ENCODE results near the gene C11orf24.
A peak's percentile ranks its signal among the peaks of the same experiment; 100 is the strongest.

The C11orf24 gene

DNA sequence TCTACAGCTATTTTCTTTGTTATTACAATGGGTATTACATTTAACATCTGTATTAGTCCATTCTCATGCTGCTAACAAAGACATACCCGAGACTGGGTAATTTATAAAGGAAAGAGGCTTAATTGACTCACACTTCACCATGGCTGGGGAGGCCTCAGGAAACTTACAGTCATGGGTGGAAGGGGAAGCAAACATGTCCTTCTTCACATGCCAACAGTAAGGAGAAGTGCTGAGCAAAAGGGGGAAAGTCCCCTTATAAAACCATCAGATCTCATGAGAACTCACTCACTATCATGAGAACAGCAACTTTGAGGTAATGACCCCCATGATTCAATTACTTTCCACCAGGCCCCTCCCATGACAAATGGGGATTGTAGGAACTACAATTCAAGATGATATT lies 42.2 kb downstream of the C11orf24 start:
- H3K9ac ChIP-seq (ENCODE audit: low read depth, low read length), result no peak overlapping the region
- no peaks in the 10 kb centered on the region for H3K36me3 ChIP-seq (ENCODE audit: insufficient read depth, low read length)
- WGBS, result no CpG with 5 or more reads among the region's 1 CpG
- no peaks in the 10 kb centered on the region for H3K4me1 ChIP-seq (ENCODE audit: insufficient read depth, low read length)
- no peaks in the 10 kb centered on the region for H3K9me3 ChIP-seq (ENCODE audit: insufficient read depth, low read depth, low read length)
- no peak overlapping the region for H3K27ac ChIP-seq (ENCODE audit: low read depth, low read length)
- no peak overlapping the region for H3K4me3 ChIP-seq (ENCODE audit: low read length)
- no peaks in the 10 kb centered on the region for H3K27me3 ChIP-seq (ENCODE audit: insufficient read depth, low read length)

DNA sequence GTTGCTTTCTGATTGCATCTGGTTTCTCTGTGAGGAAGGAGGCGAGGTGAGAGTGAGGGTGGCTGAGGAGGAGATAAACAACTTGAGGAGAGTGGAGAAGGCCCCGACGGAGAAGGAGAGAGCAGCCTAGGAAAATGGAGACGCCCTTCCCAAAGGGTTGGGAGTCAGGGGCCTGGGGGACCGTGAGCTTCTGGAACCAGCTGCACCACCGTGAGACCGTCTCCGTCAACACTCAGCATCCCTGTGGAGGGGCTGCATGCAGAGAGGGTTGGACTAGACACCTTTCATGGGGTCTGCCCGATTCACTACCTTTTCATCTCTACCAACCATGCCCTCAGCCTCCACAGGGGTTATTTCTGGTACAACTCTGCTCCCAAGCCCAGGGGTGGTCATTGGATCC lies 45.4 kb downstream of the C11orf24 start:
- H3K4me1 ChIP-seq (ENCODE audit: insufficient read depth, low read length), result no peaks in the 10 kb centered on the region
- 90% methylated on average over 9 of the region's 9 CpGs for WGBS
- no peaks in the 10 kb centered on the region for H3K36me3 ChIP-seq (ENCODE audit: insufficient read depth, low read length)

DNA sequence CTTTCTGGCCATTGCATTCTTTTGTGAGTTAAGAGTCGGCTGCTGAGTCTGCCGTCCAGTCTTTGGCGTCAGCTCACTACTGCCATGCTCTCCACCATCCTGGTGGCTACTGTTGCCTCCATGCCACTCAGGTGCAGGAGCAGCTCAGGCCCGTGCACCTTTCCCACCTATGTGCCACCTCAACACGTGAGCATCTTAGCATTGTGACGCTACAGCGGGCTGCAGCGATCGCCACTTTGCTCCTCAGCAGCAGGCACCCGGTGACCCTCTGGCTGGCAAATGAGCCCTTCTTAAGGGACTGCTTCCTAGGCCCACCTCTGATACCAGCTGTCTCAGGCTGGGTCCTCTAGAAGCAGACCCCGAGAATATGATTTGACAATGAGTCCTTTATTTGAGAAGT lies 47.2 kb downstream of the C11orf24 start:
- Histone ChIP-seq H3K9ac (ENCODE audit: low read depth, low read length) (no peak overlapping the region), H3K36me3 (ENCODE audit: insufficient read depth, low read length) (no peaks in the 10 kb centered on the region), H3K27ac (ENCODE audit: low read depth, low read length) (no peak overlapping the region), H3K4me3 (ENCODE audit: low read length) (no peak overlapping the region), H3K9me3 (ENCODE audit: insufficient read depth, low read depth, low read length) (no peaks in the 10 kb centered on the region), H3K4me1 (ENCODE audit: insufficient read depth, low read length) (no peaks in the 10 kb centered on the region), H3K27me3 (ENCODE audit: insufficient read depth, low read length) (no peaks in the 10 kb centered on the region)
- 93% methylated on average over 11 of the region's 11 CpGs for WGBS

More for the DNA sequence above, 45.4 kb downstream of the C11orf24 start:
- Histone ChIP-seq H3K27ac (ENCODE audit: low read depth, low read length) (no peak overlapping the region), H3K4me3 (ENCODE audit: low read length) (no peak overlapping the region), H3K27me3 (ENCODE audit: insufficient read depth, low read length) (no peaks in the 10 kb centered on the region), H3K9ac (ENCODE audit: low read depth, low read length) (no peak overlapping the region), H3K9me3 (ENCODE audit: insufficient read depth, low read depth, low read length) (no peaks in the 10 kb centered on the region)

DNA sequence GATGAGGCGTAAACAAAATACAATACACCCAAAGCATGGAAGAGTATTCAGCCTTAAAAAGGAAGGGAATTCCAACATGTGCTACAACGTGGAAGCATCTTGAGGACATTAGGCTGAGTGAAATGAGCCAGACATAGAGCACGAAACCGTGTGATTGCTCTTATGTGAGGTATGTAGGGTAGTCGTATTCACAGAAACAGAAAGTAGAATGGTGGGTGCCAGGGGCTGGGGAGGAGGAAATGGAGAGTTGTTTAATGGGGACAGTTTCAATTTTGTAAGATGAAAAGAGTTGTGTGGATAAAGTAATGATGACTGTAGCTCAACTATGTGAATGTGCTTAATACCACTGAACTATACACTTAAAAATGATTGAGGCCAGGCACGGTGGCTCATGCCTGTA lies 48.5 kb downstream of the C11orf24 start:
- H3K4me3 ChIP-seq (ENCODE audit: low read length), result no peak overlapping the region
- no peak overlapping the region for H3K27ac ChIP-seq (ENCODE audit: low read depth, low read length)
- no peak overlapping the region for H3K9ac ChIP-seq (ENCODE audit: low read depth, low read length)
- no peaks in the 10 kb centered on the region for H3K9me3 ChIP-seq (ENCODE audit: insufficient read depth, low read depth, low read length)
- H3K4me1 ChIP-seq (ENCODE audit: insufficient read depth, low read length), result no peaks in the 10 kb centered on the region
- H3K36me3 ChIP-seq (ENCODE audit: insufficient read depth, low read length), result no peaks in the 10 kb centered on the region
- WGBS, result 78% methylated on average over 6 of the region's 6 CpGs
- H3K27me3 ChIP-seq (ENCODE audit: insufficient read depth, low read length), result no peaks in the 10 kb centered on the region

DNA sequence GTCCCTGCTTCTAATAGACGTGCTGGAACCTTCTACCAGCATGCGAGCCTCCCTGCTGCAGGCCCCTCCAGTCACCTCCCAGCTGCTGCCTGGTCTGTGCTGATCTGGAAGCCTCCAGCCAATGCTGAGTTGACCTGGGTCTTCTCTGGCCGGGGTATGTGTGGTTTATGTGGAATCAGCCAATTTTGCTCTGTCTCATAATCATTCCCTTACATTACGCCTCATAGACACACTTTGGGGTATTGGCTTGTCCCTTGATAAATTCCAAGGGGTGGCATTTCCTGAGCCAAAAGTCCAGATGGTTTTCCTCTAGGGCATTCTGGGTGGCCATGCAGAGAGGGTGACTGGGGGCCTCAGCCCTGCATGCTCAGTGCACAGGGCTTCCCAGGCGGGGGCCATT lies 50.4 kb downstream of the C11orf24 start:
- Histone ChIP-seq H3K36me3 (ENCODE audit: insufficient read depth, low read length) (no peaks in the 10 kb centered on the region), H3K4me3 (ENCODE audit: low read length) (no peak overlapping the region), H3K27ac (ENCODE audit: low read depth, low read length) (no peak overlapping the region), H3K4me1 (ENCODE audit: insufficient read depth, low read length) (no peaks in the 10 kb centered on the region), H3K9me3 (ENCODE audit: insufficient read depth, low read depth, low read length) (no peaks in the 10 kb centered on the region), H3K27me3 (ENCODE audit: insufficient read depth, low read length) (no peaks in the 10 kb centered on the region), H3K9ac (ENCODE audit: low read depth, low read length) (no peak overlapping the region)
- WGBS, result 88% methylated on average over 4 of the region's 5 CpGs

DNA sequence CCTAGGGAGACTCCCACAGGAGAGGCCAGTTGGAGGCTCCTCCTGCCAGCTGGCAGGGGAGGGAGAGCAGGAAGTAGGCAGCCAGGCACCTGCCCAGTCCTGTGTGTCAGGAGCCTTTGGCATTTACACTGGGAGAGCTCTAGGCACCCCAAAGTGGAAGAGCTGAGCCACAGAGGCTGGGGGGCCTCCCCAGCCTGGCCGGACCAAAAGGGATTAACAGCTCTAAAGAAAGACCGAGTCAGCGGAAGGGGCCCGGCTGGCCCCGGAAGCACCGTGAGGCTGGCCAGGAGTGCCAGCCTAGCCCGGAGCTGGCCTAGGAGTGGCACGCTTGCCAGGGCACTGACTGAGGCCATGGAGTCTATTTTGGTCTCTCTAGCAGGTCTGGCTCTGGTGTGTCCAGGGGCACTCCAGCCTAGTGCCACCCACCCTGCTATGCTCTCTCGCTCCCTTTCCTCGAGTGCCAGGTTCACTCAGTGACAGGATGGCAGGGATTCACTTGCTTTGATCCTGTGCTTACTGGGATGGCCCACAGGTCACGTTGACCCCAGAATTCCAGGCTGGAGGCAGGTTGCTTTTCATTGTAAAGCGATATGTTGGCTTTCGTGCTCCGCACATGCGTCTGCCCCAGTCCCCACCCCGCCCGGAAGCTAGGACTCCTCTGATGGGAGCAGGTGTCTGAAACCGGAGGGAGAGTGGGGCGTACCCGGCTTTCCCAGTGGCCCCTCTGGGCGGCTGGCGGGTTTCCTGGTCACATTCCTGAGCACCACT lies 55.4 kb downstream of the C11orf24 start:
- no peaks in the 10 kb centered on the region for H3K9me3 ChIP-seq (ENCODE audit: insufficient read depth, low read depth, low read length)
- no peak overlapping the region for H3K27ac ChIP-seq (ENCODE audit: low read depth, low read length)
- H3K9ac ChIP-seq (ENCODE audit: low read depth, low read length), result no peak overlapping the region
- H3K27me3 ChIP-seq (ENCODE audit: insufficient read depth, low read length), result peaks cover 4% of the 10 kb centered on the region; the same call in 1 of the 2 replicates
- no peak overlapping the region for H3K4me3 ChIP-seq (ENCODE audit: low read length)
- H3K4me1 ChIP-seq (ENCODE audit: insufficient read depth, low read length), result peaks cover 9% of the 10 kb centered on the region; the same call in 1 of the 2 replicates
- WGBS, result 89% methylated on average over 22 of the region's 22 CpGs
- H3K36me3 ChIP-seq (ENCODE audit: insufficient read depth, low read length), result no peaks in the 10 kb centered on the region

DNA sequence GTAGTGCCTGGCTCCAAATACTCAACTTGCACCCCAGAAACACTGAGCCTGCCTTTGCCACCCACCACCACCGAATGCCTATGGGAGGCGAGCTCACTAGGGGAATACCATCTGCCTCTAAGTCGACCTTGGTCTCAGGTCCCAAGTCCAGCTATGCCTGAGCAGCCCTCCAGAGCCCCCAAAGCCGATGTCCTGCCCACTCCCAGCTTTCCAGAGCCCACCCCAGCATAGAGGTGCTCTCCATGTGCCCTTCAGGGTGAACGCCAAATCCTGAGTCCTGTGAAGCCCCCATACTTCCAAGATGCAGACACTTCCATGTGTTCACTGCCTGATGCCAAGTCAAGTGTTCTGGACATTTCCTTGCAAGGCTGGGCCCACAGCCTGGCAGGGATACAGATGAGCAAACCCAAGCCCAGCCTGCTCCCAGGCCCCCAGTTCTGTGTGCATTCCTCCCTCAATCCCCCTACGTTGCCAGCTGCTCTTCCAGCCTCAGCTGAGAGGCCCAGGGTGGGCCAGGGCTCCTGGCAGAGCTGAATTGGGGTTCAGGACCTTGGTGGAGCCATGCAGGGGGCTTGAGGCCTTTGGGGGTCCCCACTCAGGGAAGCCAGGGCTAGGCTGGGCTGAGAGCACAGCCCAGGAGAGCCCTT lies 56.1 kb downstream of the C11orf24 start:
- H3K36me3 ChIP-seq (ENCODE audit: insufficient read depth, low read length), result no peaks in the 10 kb centered on the region
- no peak overlapping the region for H3K9ac ChIP-seq (ENCODE audit: low read depth, low read length)
- no peak overlapping the region for H3K4me3 ChIP-seq (ENCODE audit: low read length)
- WGBS, result 89% methylated on average over 6 of the region's 6 CpGs
- H3K4me1 ChIP-seq (ENCODE audit: insufficient read depth, low read length), result peaks cover 10% of the 10 kb centered on the region; the same call in 1 of the 2 replicates
- H3K27ac ChIP-seq (ENCODE audit: low read depth, low read length), result no peak overlapping the region
- H3K9me3 ChIP-seq (ENCODE audit: insufficient read depth, low read depth, low read length), result no peaks in the 10 kb centered on the region
- H3K27me3 ChIP-seq (ENCODE audit: insufficient read depth, low read length), result peaks cover 4% of the 10 kb centered on the region; the same call in 1 of the 2 replicates

DNA sequence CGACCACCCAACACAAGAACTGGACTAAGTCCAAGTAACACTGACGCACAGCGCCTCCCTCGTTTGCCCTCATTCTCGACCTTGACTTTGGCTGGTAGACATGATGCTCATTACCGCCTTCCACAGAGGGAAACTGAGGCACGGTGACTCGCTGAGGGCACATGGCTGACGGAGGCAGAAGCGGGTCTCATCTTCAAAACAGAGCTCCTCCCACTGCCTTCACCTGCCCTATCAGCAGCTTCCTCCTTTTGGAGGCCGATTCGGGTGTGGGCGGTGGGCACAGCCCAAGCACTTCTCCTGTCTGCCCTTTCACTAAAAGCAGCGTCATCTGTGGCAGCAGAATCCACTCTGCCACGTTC lies 56.7 kb downstream of the C11orf24 start:
- Histone ChIP-seq H3K4me1 (ENCODE audit: insufficient read depth, low read length) (peaks cover 10% of the 10 kb centered on the region; the same call in 1 of the 2 replicates), H3K36me3 (ENCODE audit: insufficient read depth, low read length) (no peaks in the 10 kb centered on the region), H3K27me3 (ENCODE audit: insufficient read depth, low read length) (peaks cover 4% of the 10 kb centered on the region; the same call in 1 of the 2 replicates), H3K27ac (ENCODE audit: low read depth, low read length) (no peak overlapping the region), H3K4me3 (ENCODE audit: low read length) (no peak overlapping the region), H3K9ac (ENCODE audit: low read depth, low read length) (no peak overlapping the region), H3K9me3 (ENCODE audit: insufficient read depth, low read depth, low read length) (no peaks in the 10 kb centered on the region)
- 87% methylated on average over 15 of the region's 15 CpGs for WGBS

DNA sequence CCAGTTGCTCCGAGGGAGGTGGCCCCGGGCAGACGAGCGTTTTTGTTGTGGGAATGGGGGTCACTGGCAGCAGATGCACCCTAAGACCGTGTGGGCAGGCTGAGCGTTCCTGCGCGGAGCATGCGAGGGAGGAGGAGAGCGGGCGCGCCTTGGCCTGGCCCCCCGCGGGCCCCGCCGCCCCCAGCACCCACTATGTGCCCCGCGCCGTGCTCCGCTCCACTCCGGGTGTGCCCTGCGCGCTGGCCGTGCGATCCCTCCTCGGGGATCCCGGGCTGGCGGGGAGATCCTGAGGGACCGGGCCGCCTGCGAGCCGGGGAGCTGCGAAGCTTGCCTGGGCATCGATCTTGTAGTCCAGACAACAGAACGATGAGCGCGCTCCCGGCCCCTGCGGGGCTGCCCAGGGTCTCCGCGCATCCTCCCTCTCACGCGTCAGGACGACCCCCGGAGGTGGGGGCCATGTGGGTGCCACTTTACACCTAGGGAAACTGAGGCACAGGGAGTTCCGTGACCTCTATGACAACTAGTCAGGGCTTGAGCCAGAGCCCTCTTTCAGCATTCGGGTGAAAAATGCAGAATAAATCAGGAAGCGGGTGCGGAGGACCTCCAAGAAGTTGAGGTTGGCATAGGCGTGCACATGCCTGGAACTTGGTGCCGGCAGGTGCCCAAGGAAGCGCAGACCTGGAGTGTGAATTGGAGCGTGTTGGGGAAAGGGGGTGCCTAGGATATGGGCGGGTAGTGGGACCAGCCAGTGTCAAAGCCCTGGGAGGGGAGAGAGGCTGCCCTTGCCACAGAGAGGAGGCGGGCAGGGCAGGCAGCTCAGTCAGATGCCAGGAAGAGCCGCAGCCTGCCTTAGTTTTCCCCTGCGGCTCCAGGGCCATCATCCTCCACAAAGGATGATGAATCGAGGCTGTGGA lies 57.3 kb downstream of the C11orf24 start:
- Histone ChIP-seq H3K4me3 (ENCODE audit: low read length) (peak overlapping the region; percentile 83), H3K27me3 (ENCODE audit: insufficient read depth, low read length) (peaks cover 4% of the 10 kb centered on the region; the same call in 1 of the 2 replicates), H3K4me1 (ENCODE audit: insufficient read depth, low read length) (peaks cover 11% of the 10 kb centered on the region; the same call in 1 of the 2 replicates), H3K9me3 (ENCODE audit: insufficient read depth, low read depth, low read length) (no peaks in the 10 kb centered on the region), H3K27ac (ENCODE audit: low read depth, low read length) (peak overlapping the region; percentile 99), H3K9ac (ENCODE audit: low read depth, low read length) (peak overlapping the region; percentile 99), H3K36me3 (ENCODE audit: insufficient read depth, low read length) (no peaks in the 10 kb centered on the region)
- WGBS, result 21% methylated on average over 58 of the region's 58 CpGs

DNA sequence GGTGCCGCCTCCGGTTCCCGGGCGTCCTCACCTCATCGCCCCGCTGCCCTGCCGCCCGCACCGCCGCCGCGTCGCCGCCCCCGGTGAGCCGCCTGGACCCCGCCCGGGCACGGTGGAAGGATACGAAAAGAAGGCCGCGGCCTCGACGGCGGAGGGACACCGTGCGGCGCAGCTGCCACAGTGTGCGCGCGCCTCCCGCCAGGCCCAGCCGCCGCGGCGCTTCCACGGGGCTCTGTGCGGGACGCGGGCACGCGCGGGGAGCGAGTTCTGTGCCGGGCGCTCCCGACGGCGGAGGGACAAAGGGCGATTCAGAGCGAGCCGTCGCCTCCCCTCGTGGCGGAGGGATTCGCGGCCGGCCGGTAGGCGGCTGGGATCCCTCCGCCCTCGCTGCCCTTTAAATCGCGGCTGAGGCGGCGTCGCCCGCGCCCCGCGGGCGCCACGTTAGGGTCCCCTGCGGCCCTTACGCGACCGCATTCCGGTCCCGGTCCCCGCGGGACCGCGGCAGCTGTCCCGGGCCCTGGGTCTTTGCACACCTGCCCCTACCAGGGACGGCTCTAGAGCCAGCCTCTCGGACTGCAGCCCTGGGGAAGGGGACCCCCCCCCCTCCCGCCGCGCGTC lies 58.1 kb downstream of the C11orf24 start:
- Histone ChIP-seq H3K4me3 (ENCODE audit: low read length) (peak overlapping the region; percentile 83), H3K27me3 (ENCODE audit: insufficient read depth, low read length) (peaks cover 4% of the 10 kb centered on the region; the same call in 1 of the 2 replicates), H3K36me3 (ENCODE audit: insufficient read depth, low read length) (no peaks in the 10 kb centered on the region), H3K9ac (ENCODE audit: low read depth, low read length) (peak overlapping the region; percentile 99), H3K4me1 (ENCODE audit: insufficient read depth, low read length) (peaks cover 14% of the 10 kb centered on the region; the same call in 1 of the 2 replicates), H3K9me3 (ENCODE audit: insufficient read depth, low read depth, low read length) (no peaks in the 10 kb centered on the region), H3K27ac (ENCODE audit: low read depth, low read length) (peak overlapping the region; percentile 99)
- WGBS, result under 1% methylated on average over 88 of the region's 90 CpGs

All from HUES64 (cell line).